Activated naive CD8-positive, alpha-beta T cell (primary cell): ENCODE measurements around the gene ALS2CL.
"Not testable (repeated sequence)": the region's sequence is repeated elsewhere in the genome, so short reads cannot be mapped to it uniquely, and the experiment has no call there.

Experiments used
- H3K27ac Mint-ChIP-seq: one replicate; pipeline ENCODE4 v1.8.0; 2021; ENCODE audit warnings: mixed read lengths
- H3K27me3 Mint-ChIP-seq: one replicate; pipeline ENCODE4 v1.8.0; 2021; ENCODE audit warnings: mixed read lengths
- H3K36me3 Mint-ChIP-seq: one replicate; pipeline ENCODE4 v1.8.0; 2021; ENCODE audit warnings: mixed read lengths
- H3K4me1 Mint-ChIP-seq: one replicate; pipeline ENCODE4 v1.8.0; 2021; ENCODE audit warnings: low read depth, mixed read lengths
- H3K4me3 Mint-ChIP-seq: one replicate; pipeline ENCODE4 v1.8.0; 2021; ENCODE audit warnings: mild to moderate bottlenecking, mixed read lengths
- H3K9me3 Mint-ChIP-seq: one replicate; pipeline ENCODE4 v1.8.0; 2021; ENCODE audit warnings: low read depth, mixed read lengths

Gene ALS2CL

DNA sequence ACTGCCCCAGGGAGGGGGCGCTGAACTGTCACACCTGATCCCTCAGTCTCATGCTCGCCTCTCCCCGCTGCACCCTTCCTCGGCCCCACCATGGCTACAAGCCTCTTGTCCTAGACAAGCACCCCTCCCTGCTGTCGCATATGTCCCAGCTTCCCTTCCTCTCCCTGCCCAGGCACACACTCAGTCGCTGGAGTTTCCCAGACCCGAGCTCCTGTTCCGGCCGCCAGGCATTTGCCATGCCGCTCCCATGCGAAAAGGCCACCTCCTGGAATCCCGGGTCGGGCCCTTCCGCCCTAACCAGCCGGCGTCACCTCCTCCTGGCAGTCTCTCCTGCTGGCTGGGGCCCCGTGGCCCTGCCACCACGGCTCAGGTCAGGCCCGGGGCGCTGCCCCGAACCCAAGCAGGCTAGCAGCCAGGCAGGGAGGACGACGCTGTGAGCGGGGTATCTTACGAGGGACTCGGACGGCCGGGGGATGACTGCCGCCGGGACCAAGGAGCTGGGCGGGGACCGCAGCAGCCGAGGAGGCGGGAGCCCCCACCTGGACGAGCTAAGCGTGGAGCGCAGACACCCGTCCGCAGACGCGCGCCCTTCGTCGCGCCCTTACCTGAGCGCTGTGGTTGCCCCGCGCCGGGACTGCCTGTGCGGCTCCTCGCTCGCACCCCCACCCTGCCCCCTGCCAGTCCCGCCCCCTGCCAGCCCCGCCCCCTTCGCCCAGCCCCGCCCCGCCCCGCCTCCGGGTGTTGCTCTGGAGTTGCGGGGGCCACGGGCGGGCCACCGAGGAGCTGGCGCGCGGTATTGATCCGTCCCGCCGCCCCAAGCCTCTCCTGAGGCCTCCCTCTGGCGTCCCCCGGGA is at the start of gene ALS2CL:
Gene ALS2CL (minus strand): TSS at position 642 of the 854 bp plus-strand sequence. CDS start 4,239 bp downstream, outside the sequence.
- Mint-ChIP-seq H3K9me3 (no peaks in the 10 kb centered on the region), H3K27ac (no peak within 1 kb of the TSS), H3K4me3 (peak within 1 kb of the TSS; percentile 87), H3K4me1 (peaks cover 46% of the 10 kb centered on the region), H3K27me3 (no peaks in the 10 kb centered on the region), H3K36me3 (no peaks in the 10 kb centered on the region)

DNA sequence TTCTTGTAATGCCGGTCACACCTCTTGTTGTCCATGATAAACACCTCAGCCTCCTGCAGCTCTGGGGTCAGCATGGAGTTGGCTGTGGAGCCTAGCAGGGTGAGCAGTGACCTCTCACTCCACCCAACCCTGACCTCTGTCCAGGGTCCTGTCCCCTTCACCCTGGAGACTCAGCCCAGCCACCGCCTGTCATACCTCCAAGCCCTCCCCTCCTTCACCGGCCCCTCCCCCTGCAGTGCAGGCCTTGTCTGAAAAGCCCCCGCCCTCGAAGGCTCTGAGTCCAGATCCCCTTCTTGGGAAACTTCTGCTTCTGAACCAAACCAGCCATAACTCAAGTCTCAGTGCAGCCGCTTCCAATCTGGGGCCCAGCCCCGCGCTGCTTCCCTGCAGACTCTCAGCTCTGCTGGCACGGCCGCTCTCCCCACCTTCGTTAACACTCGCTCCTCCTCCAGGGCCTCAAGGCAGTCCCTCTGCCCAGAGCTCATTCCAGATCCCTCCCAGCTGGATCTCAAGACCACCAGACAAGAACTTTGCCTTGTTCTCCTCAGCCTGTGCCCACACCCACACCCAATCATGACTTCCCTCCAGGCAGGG is 49.6 kb upstream of the ALS2CL start:
- Mint-ChIP-seq H3K4me3 (no peak overlapping the region), H3K4me1 (no peaks in the 10 kb centered on the region), H3K27me3 (no peaks in the 10 kb centered on the region), H3K9me3 (no peaks in the 10 kb centered on the region), H3K36me3 (no peaks in the 10 kb centered on the region), H3K27ac (no peak overlapping the region)

DNA sequence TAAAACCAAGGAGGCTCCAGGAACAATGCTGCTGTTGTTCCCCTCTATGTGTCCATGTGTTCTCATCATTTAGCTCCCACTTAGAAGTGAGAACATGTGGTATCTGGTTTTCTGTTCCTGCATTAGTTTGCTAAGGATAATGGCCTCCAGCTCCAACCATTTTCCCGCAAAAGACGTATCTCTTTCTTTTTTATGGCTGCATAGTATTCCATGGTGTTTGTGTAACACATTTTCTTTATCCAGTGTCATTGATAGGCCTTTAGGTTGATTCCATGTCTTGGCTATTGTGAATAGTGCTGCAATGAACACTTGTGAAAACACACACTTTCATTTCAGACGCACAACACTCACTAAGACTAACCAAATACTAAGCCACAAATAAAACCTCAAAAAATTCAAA is 46.1 kb upstream of the ALS2CL start:
- not testable (repeated sequence) for H3K4me1 Mint-ChIP-seq, H3K27me3 Mint-ChIP-seq, H3K9me3 Mint-ChIP-seq, H3K36me3 Mint-ChIP-seq, H3K27ac Mint-ChIP-seq, H3K4me3 Mint-ChIP-seq

DNA sequence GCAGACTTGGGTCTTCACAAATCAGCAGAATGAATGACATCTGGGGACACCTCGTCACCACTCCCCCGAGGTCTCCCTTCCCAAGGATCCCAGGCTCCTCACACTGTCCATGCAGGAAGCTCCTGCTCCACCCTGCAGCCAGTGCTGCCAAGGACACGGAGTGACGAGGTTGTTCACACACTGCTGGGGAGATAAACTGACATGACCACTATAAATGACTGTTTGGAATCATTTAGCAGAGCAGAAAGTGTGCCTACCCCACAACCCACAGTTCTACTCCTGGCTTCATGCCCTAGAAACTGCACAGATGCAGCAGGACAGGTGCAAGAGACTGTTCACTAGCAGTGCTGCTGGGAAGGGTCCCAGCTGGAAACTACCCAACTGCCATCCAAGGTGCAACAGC is 43.9 kb upstream of the ALS2CL start:
- H3K36me3 Mint-ChIP-seq, result no peaks in the 10 kb centered on the region
- H3K4me3 Mint-ChIP-seq, result no peak overlapping the region
- H3K9me3 Mint-ChIP-seq, result no peaks in the 10 kb centered on the region
- peaks cover 3% of the 10 kb centered on the region for H3K27me3 Mint-ChIP-seq
- H3K27ac Mint-ChIP-seq, result no peak overlapping the region
- no peaks in the 10 kb centered on the region for H3K4me1 Mint-ChIP-seq

- no peaks in the 10 kb centered on the region for H3K4me1 Mint-ChIP-seq
- no peak overlapping the region for H3K27ac Mint-ChIP-seq
- H3K4me3 Mint-ChIP-seq, result no peak overlapping the region
- no peaks in the 10 kb centered on the region for H3K9me3 Mint-ChIP-seq
- H3K36me3 Mint-ChIP-seq, result no peaks in the 10 kb centered on the region
- H3K27me3 Mint-ChIP-seq, result peaks cover 3% of the 10 kb centered on the region
Observed at GRCh38 chr3:46736006-46736872, 42.8 kb upstream of the ALS2CL start.

GRCh38 chr3:46734773-46735172 is 41.3 kb upstream of the ALS2CL start:
- Mint-ChIP-seq H3K27me3 (peaks cover 6% of the 10 kb centered on the region), H3K36me3 (no peaks in the 10 kb centered on the region), H3K9me3 (no peaks in the 10 kb centered on the region), H3K4me3 (no peak overlapping the region), H3K4me1 (no peaks in the 10 kb centered on the region), H3K27ac (no peak overlapping the region)

GRCh38 chr3:46733026-46733800 is 39.7 kb upstream of the ALS2CL start:
- no peaks in the 10 kb centered on the region for H3K36me3 Mint-ChIP-seq
- H3K4me3 Mint-ChIP-seq, result no peak overlapping the region
- peaks cover 6% of the 10 kb centered on the region for H3K27me3 Mint-ChIP-seq
- no peak overlapping the region for H3K27ac Mint-ChIP-seq
- H3K9me3 Mint-ChIP-seq, result no peaks in the 10 kb centered on the region
- no peaks in the 10 kb centered on the region for H3K4me1 Mint-ChIP-seq

GRCh38 chr3:46731795-46732194 is 38.3 kb upstream of the ALS2CL start:
- no peak overlapping the region for H3K4me3 Mint-ChIP-seq
- H3K27me3 Mint-ChIP-seq, result peaks cover 6% of the 10 kb centered on the region
- no peaks in the 10 kb centered on the region for H3K4me1 Mint-ChIP-seq
- H3K27ac Mint-ChIP-seq, result no peak overlapping the region
- no peaks in the 10 kb centered on the region for H3K9me3 Mint-ChIP-seq
- no peaks in the 10 kb centered on the region for H3K36me3 Mint-ChIP-seq

DNA sequence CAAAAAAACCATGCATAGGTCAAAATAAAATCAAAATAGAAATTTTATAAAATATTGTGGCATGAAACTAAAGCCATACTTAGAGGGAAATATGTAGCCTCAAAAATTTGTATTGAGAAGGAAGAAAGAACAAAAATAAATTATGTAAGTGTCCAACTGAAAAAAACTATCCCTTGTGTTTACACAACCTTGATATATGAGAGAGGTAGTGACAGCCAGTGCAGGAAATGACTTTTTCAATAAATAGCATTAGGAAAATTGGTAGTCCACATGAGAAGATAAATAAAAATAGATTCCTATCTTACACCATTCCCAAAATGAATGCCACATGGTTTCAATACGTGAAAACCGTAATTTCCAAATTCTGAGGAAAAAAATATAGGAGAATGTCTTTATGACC is 37.3 kb upstream of the ALS2CL start:
- Mint-ChIP-seq H3K27ac (no peak overlapping the region), H3K36me3 (no peaks in the 10 kb centered on the region), H3K4me1 (no peaks in the 10 kb centered on the region), H3K4me3 (no peak overlapping the region), H3K9me3 (no peaks in the 10 kb centered on the region), H3K27me3 (peaks cover 7% of the 10 kb centered on the region)

GRCh38 chr3:46729038-46729437 is 35.6 kb upstream of the ALS2CL start:
- no peaks in the 10 kb centered on the region for H3K36me3 Mint-ChIP-seq
- H3K9me3 Mint-ChIP-seq, result no peaks in the 10 kb centered on the region
- H3K4me1 Mint-ChIP-seq, result no peaks in the 10 kb centered on the region
- no peak overlapping the region for H3K4me3 Mint-ChIP-seq
- peaks cover 5% of the 10 kb centered on the region for H3K27me3 Mint-ChIP-seq
- peak overlapping the region; percentile 10 for H3K27ac Mint-ChIP-seq

GRCh38 chr3:46725621-46726314 is 32.3 kb upstream of the ALS2CL start:
- H3K9me3 Mint-ChIP-seq, result no peaks in the 10 kb centered on the region
- no peak overlapping the region for H3K27ac Mint-ChIP-seq
- H3K4me3 Mint-ChIP-seq, result no peak overlapping the region
- no peaks in the 10 kb centered on the region for H3K4me1 Mint-ChIP-seq
- H3K36me3 Mint-ChIP-seq, result no peaks in the 10 kb centered on the region
- peaks cover 4% of the 10 kb centered on the region for H3K27me3 Mint-ChIP-seq

- Mint-ChIP-seq H3K4me1 (no peaks in the 10 kb centered on the region), H3K27me3 (peaks cover 4% of the 10 kb centered on the region), H3K36me3 (no peaks in the 10 kb centered on the region)
Observed at GRCh38 chr3:46724424-46724823, 30.9 kb upstream of the ALS2CL start.

GRCh38 chr3:46722443-46722842 is 29.0 kb upstream of the ALS2CL start:
- H3K9me3 Mint-ChIP-seq, result no peaks in the 10 kb centered on the region
- H3K36me3 Mint-ChIP-seq, result no peaks in the 10 kb centered on the region

More at GRCh38 chr3:46724424-46724823, 30.9 kb upstream of the ALS2CL start:
- Mint-ChIP-seq H3K4me3 (no peak overlapping the region), H3K27ac (no peak overlapping the region), H3K9me3 (no peaks in the 10 kb centered on the region)

GRCh38 chr3:46721009-46721408 is 27.5 kb upstream of the ALS2CL start:
- no peaks in the 10 kb centered on the region for H3K36me3 Mint-ChIP-seq
- H3K27ac Mint-ChIP-seq, result no peak overlapping the region
- H3K27me3 Mint-ChIP-seq, result peaks cover 12% of the 10 kb centered on the region
- H3K4me1 Mint-ChIP-seq, result no peaks in the 10 kb centered on the region
- no peaks in the 10 kb centered on the region for H3K9me3 Mint-ChIP-seq
- no peak overlapping the region for H3K4me3 Mint-ChIP-seq

More at GRCh38 chr3:46722443-46722842, 29.0 kb upstream of the ALS2CL start:
- H3K4me3 Mint-ChIP-seq, result no peak overlapping the region
- no peaks in the 10 kb centered on the region for H3K4me1 Mint-ChIP-seq
- H3K27me3 Mint-ChIP-seq, result peaks cover 13% of the 10 kb centered on the region
- no peak overlapping the region for H3K27ac Mint-ChIP-seq
